ENCODE measurements around the gene MDC1.
A peak's percentile ranks its signal among the peaks of the same experiment; 100 is the strongest.

The MDC1 gene

GRCh38 chr6:30691208-30691847, 25.8 kb downstream of the MDC1 start:
- DNase-seq: no peak

DNA sequence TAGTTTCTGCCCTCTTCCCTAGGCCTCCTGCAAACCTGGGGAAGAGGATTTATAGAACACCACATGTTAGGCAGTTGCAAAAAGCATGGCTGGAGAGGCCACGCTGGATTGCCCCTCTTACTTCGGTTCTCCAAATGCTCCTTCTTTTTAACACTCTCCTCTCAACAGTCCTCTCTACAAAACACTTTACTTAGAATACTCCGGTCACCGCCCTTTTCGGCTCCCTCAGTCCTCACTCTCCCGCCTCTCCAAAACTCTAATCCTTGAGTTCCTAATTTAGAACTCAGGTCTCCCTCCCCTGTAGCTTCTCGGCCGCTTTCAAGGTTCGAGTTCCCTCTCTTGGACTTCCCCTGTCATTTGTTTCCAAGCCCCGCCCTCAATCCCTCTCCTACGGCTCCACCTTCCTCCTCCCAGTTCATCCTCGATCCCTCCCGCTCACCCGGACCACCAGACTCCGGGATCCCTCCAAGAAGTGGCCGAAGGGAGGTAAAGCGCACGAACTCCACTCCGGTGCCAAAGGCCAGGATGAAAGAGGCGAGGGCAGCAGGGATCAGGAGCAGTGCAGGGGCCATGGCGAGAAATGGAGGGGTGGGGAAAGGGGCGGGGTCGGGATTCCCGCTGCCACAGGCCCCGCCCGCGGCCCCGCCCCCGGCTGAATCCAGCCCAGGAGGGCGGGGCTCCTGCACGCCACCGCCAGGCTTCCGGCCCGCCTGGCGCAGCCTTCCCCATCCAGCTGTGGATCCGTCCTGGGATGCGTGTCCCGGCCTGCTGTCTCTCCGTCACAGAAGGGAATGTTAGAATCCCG, 26.5 kb downstream of the MDC1 start, which contains the start of gene NRM:
NRM (minus strand) TSS at position 582 of the 805 bp plus-strand sequence; CDS start at position 572, 10 bp downstream.
- peak; percentile 90 for DNase-seq

- DNase-seq: no peak
These were observed 27.1 kb downstream of the MDC1 start for GRCh38 chr6:30689985-30690384.

DNA sequence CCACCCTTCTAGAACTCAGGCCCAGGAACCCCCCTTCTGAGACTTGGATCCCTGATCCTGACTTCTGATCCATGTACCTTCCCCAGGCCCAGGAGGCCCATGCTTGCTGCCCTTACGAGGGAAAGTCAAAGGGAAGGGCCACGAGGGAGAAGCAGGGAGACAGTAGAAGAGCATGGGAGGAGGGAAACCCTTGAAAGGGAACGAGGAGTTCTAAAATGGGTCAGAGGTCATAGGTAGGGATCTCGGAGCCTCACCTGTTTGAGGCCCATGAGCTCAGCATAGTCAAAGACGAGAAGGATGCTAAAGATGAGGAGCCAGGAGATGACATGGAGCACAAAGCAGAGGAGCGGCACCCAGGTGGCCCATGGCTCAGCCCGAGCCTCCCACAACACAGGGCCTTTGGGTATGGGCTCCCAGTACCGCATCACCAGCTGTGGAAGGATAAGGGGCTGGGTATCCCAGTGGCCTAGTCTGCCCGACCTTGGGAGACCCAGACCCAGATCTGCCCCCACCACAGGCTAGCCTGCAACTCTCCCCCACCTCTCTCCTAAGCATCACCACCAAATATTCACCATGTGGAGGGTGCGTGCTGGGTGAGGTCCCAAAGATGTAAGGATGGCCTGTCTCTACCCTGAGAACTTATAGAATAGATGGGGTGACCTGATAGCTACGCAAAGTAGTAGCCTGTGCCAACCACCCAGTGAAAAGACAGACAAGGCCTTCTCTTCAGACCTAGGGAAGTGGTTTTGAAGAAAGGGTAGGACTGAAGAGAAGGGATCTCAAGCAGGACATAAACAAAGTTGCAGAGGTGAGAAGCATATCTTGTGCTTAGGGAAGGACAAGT, 27.8 kb downstream of the MDC1 start:
- peak; percentile 35 for DNase-seq

- no peak for DNase-seq
These were observed 28.5 kb downstream of the MDC1 start for GRCh38 chr6:30688569-30688968.

- DNase-seq: no peak
These were observed 29.2 kb downstream of the MDC1 start for GRCh38 chr6:30687659-30688431.

GRCh38 chr6:30686908-30687658, 30.0 kb downstream of the MDC1 start:
- DNase-seq: peak; percentile 90

GRCh38 chr6:30686009-30686907, 30.8 kb downstream of the MDC1 start, which contains the start of gene PPP1R18:
TSS of gene PPP1R18 (minus strand) at chr6:30686645. CDS start at chr6:30686018, 627 bp downstream.
- DNase-seq: peak; percentile 72

- DNase-seq: peak; percentile 69
These were observed 31.7 kb downstream of the MDC1 start for GRCh38 chr6:30685157-30686008.

GRCh38 chr6:30684386-30685156, 32.5 kb downstream of the MDC1 start:
- peak; percentile 86 for DNase-seq

DNA sequence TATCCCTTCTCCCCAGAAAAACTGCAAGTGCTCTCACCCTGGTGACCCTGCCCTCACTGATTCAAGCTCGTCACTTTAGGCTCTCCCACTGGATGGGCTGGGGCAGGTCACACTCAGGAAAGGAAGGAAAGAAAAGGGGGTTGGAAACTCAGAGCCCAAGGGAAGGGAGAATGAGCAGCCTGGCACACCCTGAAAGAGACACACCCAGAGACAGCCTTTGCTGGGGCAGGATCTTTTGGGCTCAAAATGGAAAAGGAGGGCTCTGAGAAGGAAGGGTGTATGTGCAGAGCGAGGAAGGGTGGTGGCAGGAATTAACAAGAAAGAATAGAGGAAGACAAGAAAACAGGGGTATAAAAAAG, 33.1 kb downstream of the MDC1 start:
- DNase-seq: peak; percentile 35

DNA sequence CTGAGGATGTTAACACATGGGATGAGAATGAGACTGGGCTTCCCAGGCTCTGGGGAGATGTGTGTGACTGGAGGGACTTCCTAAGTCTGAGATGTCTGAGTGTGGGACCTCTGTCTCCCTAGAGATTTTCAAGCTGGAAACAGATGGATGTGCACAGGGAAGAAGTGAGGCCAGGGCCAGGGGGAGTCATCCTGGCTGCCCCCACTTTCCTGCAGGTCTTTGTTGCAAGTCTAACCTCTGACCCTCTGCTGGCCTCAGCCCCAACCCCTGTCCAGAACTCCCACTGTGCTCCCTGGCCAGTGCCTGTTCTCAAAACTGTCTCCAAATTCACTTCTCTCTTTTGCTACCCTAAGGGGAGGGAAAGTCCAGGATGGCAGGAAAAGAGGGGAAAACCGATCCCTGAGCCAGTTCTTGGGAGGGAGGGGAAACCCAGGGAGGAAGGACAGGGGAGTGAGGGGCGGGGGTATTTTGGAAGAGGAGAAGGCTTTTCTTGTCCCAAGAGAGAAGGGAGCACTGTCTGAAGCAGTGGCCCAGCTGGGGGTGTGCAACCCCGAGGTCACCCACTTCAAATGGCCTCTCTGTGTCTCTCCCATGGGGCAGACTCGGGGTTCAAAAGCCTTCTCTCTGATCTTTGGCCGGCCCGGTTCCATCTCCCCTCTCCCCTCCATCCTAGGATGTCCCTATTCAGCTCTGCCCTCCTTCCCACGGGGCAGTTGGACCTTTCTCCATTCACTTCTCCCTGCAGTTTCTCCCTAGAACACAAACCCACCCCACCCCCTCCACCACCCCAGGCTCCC, 33.7 kb downstream of the MDC1 start:
- DNase-seq: no peak

DNA sequence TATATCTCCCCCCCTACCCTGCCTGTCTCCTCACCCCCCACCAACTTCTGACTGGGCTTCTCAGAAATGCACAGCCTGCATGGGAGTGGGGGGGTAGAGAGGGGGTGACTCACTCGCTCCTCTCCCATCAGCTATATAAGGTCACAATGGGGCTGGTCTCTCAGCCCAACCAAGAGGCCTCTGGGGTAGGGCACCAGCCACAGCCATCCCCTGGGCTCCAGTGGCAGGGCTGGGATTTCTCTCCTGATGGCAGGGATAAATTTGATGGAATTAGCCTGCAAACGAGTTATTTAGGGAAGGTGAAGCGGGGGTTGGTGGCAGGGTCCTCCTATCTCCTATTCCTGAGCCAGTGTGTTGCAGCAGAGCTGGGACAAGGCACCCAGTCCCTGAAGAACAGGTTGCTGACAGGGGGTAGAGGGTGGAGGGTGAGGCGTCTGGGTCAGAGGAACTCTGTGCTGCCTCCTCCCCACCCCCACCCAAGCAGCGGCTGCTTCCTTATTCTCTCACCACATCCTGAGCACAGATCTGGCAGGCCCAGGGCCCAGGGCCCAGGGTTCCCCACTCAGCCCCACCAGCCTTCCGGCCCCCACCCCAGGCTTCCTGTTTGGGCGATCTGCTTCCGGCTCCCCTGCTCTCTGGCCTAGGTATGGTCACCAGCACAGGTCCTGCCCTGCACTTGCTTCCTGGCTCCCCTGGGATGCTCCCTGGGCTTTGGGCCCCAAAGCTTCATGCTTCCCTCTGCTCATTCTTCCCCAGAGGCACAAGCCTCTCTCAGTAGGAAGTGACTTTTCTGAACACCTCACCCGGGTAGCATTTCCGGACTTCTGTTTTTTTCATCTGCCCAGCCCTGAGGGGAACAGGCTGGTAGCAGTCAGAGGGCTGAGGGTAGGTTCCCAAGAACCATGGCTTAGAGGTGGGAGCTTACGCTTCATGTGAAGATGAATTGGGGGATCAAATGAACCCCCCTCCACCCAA, 34.7 kb downstream of the MDC1 start:
- peak; percentile 98 for DNase-seq

GRCh38 chr6:30681766-30682142, 35.3 kb downstream of the MDC1 start:
- DNase-seq: no peak

DNA sequence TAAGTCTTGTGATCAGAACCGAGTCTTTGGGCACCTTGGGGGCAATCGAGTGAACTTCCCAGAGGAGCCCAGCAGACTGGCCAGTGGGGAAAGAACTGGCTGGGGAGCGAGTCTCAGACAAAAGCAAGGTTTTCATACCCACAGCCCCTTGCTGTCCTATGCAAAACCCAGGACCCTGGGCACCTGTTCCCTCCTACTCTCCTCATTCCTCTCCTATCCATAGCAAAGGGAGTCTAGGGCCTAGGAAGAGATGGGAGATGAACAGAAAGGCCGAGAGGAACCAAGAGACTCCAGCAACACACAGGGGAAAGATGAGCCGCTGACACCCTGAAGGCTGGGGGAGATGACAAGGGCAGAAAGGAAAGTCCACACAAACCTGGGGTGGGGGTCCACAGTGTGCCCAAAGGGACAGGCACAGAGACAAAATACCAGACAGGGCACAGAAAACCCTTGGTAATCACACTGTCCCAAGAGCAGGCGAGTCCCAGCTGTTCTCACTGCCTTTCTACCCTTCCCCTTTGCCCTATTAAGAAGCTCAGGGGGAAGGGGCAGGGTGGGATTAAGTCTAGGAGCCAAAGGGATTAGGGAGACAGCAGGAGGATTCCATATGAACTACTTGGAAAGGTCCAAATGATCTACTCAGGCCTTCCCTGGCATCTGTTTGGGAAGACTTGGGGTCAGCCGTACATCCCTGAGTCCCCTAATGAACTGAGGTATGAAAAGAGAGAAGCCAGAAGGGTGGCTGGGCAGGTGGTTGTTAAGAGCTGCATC, 37.1 kb downstream of the MDC1 start:
- DNase-seq: no peak

All from hematopoietic multipotent progenitor cell treated with erythropoietin and hydrocortisone succinate and interleukin-3 and kit ligand, for 4 days (in vitro differentiated cells).